B cell (primary cell): Measurements from ENCODE around the gene MC2R. TPM values are rescaled to one million over a fixed set of nuclear protein-coding genes. Genes with fewer than 3 reads are reported as not detected.

Experiments used
- ATAC-seq: fragments of 200-7000 bp; cut with Tn5 transposase; one replicate; pipeline ENCODE4 v1.10.0; 2021; ENCODE audit warnings: low read depth, mild to moderate bottlenecking, moderate number of reproducible peaks, moderate library complexity
- CTCF ChIA-PET: fragments of 350-600 bp; sonication (Branson Sonifier 250); formaldehyde crosslinking; loops from one replicate; lab custom pipeline; 2021; ENCODE audit warnings: antibody characterized with exemption, inconsistent platforms; lab: Charles Lee
- POLR2A ChIA-PET: fragments of 350-600 bp; sonication (Branson Sonifier 250); formaldehyde crosslinking; loops from one replicate; lab custom pipeline; 2021; ENCODE audit warnings: antibody characterized with exemption; lab: Charles Lee
- DNase-seq: peaks from one replicate; pipeline ENCODE4 v3.0.0; 2013
- H2AFZ ChIP-seq: 2 replicates; pipeline ENCODE4 v1.6.1; 2012; ENCODE audit warnings: mild to moderate bottlenecking, low read depth, low read length; ENCODE audit not compliant: insufficient read depth, poor library complexity, severe bottlenecking
- H3K27ac ChIP-seq, 2 donors: 1 replicate in 1 of 2; 2 replicates in 1 of 2; pipeline ENCODE4 v1.5.1; 2012 to 2013; ENCODE audit warnings: low read length in 2 of 2, mild to moderate bottlenecking in 2 of 2, moderate library complexity in 1 of 2
- H3K27me3 ChIP-seq, 4 experiments: fragments of 200-600 bp in 1 of 4; sonication (generic) in 1 of 4; replicated peaks in 1 of 4; 1 replicate in 2 of 4; 2 replicates in 2 of 4; pipeline versions ENCODE4 v1.6.1 to v1.7.0; 2013 to 2016; ENCODE audit warnings: low read length in 3 of 4, mild to moderate bottlenecking in 2 of 4, mixed read lengths in 1 of 4, moderate library complexity in 1 of 4; ENCODE audit not compliant: insufficient read depth in 4 of 4, control insufficient read depth in 3 of 4; ENCODE audit errors: control extremely low read depth in 1 of 4
- H3K36me3 ChIP-seq, 2 experiments: replicated peaks in 1 of 2; 1 replicate in 1 of 2; 2 replicates in 1 of 2; pipeline versions ENCODE4 v1.6.1 to v1.7.1; 2013; ENCODE audit warnings: low read length in 1 of 2; ENCODE audit not compliant: insufficient read depth in 2 of 2, control insufficient read depth in 1 of 2; ENCODE audit errors: control extremely low read depth in 1 of 2, extremely low read depth in 1 of 2
- H3K4me1 ChIP-seq, 2 donors: fragments of 200-600 bp in 1 of 2; sonication (generic) in 1 of 2; 1 replicate in 1 of 2; 2 replicates in 1 of 2; pipeline versions ENCODE4 v1.5.1 to v1.6.1; 2013 to 2017; ENCODE audit warnings: low read length in 2 of 2; ENCODE audit not compliant: control insufficient read depth in 2 of 2, insufficient read depth in 2 of 2
- H3K4me2 ChIP-seq: replicated peaks from 2 replicates; pipeline ENCODE3; 2012; ENCODE audit warnings: mild to moderate bottlenecking, low read depth, low read length; ENCODE audit not compliant: poor library complexity, severe bottlenecking
- H3K4me3 ChIP-seq, 5 experiments: fragments of 200-600 bp in 1 of 5; sonication (generic) in 1 of 5; 1 replicate in 3 of 5; 2 replicates in 2 of 5; pipeline versions ENCODE4 v1.5.1 to v1.7.0; 2011 to 2016; ENCODE audit warnings: low read length in 4 of 5, mild to moderate bottlenecking in 4 of 5, low read depth in 2 of 5, control low read depth in 1 of 5, moderate library complexity in 1 of 5; ENCODE audit not compliant: insufficient read depth in 1 of 5; ENCODE audit errors: control extremely low read depth in 1 of 5, extremely low read depth in 1 of 5
- H3K79me2 ChIP-seq: fragments of 200-600 bp; sonication (generic); one replicate; pipeline ENCODE4 v1.6.0; 2016; ENCODE audit warnings: low read length; ENCODE audit not compliant: control insufficient read depth, insufficient read depth
- H3K9ac ChIP-seq: fragments of 200-600 bp; sonication (generic); 2 replicates; pipeline ENCODE4 v1.6.1; 2017; ENCODE audit warnings: mild to moderate bottlenecking, low read length, moderate library complexity
- H3K9me3 ChIP-seq, 3 donors: one replicate each; pipeline versions ENCODE4 v1.6.1 to v1.7.1; 2013; ENCODE audit warnings: low read length in 2 of 3; ENCODE audit not compliant: control insufficient read depth in 2 of 3, insufficient read depth in 1 of 3; ENCODE audit errors: control extremely low read depth in 1 of 3
- H4K20me1 ChIP-seq: 2 replicates; pipeline ENCODE4 v1.6.0; 2012; ENCODE audit warnings: mild to moderate bottlenecking, low read length; ENCODE audit not compliant: insufficient read depth, control insufficient read depth, poor library complexity, severe bottlenecking
- H3K27ac Mint-ChIP-seq: one replicate; pipeline ENCODE4 v1.8.0; 2021; ENCODE audit warnings: mixed read lengths
- H3K27me3 Mint-ChIP-seq: one replicate; pipeline ENCODE4 v1.8.0; 2021; ENCODE audit warnings: mixed read lengths
- H3K4me1 Mint-ChIP-seq: one replicate; pipeline ENCODE4 v1.8.0; 2021; ENCODE audit warnings: mixed read lengths
- H3K4me3 Mint-ChIP-seq: one replicate; pipeline ENCODE4 v1.8.0; 2021; ENCODE audit warnings: mixed read lengths
- H3K9me3 Mint-ChIP-seq: one replicate; pipeline ENCODE4 v1.8.0; 2022; ENCODE audit warnings: mixed read lengths; ENCODE audit not compliant: insufficient read depth
- CTCF ChIP-seq: fragments of 200-600 bp; IDR thresholded peaks from one replicate; pipeline ENCODE4 v1.8.0; 2022; ENCODE audit warnings: antibody characterized with exemption, mild to moderate bottlenecking
- EZH2 ChIP-seq: IDR thresholded peaks from 2 replicates; pipeline ENCODE4 v1.6.1; 2012; ENCODE audit warnings: borderline replicate concordance, low read depth, mild to moderate bottlenecking, moderate library complexity, low read length; ENCODE audit not compliant: insufficient read depth, poor library complexity, severe bottlenecking
- WGBS: methylation state at CpG from one replicate; pipeline ENCODE4 v1.1.5; 2013; ENCODE audit warnings: missing lambda C conversion rate; ENCODE audit not compliant: insufficient coverage; 5-methylcytosine and 5-hydroxymethylcytosine counted together
- intact Hi-C: fragments of 100-400 bp; cut with micrococcal nuclease; formaldehyde crosslinking; loops from one replicate; pipeline ENCODE4 v1.10.0; 2022
- polyA plus RNA-seq: library from polyadenylated mRNA; depleted of rRNA; stranded (reverse); fragments of >200 nt; gene quantifications from 2 replicates; pipeline ENCODE4 v1.2.3, GENCODE V29; 2012
- total RNA-seq, 2 donors: library from RNA; stranded (reverse); fragments of 120-200 nt in 1 of 2; gene quantifications; 1 replicate in 1 of 2; 2 replicates in 1 of 2; pipeline versions ENCODE4 v1.2.3 to v1.2.4, GENCODE V29; 2013 to 2022

The MC2R gene
- total and polyA plus RNA-seq, 2 donors (not counting 1 experiment from before 2014, with no cell fraction given): not detected

DNA sequence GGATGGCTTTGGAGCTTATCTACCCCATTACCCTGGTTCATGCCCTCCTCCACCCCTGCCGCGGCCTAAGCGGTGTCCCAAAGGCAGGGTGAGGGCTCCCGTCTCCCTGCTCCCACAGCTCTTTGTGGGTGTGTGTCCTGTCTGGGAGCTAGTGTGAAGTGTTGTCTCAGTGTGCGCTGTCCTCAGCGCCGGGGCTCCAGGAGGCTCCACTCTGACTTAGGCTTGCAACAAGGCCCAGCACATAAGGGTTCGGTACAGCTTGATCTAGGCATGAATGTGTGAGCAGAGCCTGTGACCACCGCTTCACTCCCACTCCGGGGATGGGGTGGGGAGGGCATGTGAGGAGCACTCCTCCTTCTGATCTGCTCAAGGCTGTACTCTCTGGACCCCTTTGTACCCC lies 1.2 kb downstream of the MC2R start:
- intact Hi-C loops: no loop called here
- CTCF ChIA-PET: no interaction called here
- TF ChIP-seq CTCF: no peak
- no peak overlapping the region for H3K4me3 ChIP-seq
- Mint-ChIP-seq H3K4me1 (no peaks in the 10 kb centered on the region), H3K27me3 (no peaks in the 10 kb centered on the region), H3K27ac (no peak overlapping the region), H3K9me3 (no peaks in the 10 kb centered on the region), H3K4me3 (no peak overlapping the region)
- POLR2A ChIA-PET: no interaction called here
- no peak overlapping the region for H3K27ac ChIP-seq
- H4K20me1 ChIP-seq: no peaks in the 10 kb centered on the region
- no peaks in the 10 kb centered on the region for H3K79me2 ChIP-seq
- DNase-seq (no peak), ATAC-seq (no peak)
- H3K36me3 ChIP-seq: no peaks in the 10 kb centered on the region
- no peak overlapping the region for H2AFZ ChIP-seq
- no peaks in the 10 kb centered on the region for H3K27me3 ChIP-seq
- no peaks in the 10 kb centered on the region for H3K4me1 ChIP-seq
- H3K9ac ChIP-seq: no peak overlapping the region
- H3K4me2 ChIP-seq: no peak overlapping the region
- 100% methylated on average over 6 of the region's 10 CpGs for WGBS
- no peaks in the 10 kb centered on the region for H3K9me3 ChIP-seq

GRCh38 chr18:13913205-13913604 lies 2.1 kb downstream of the MC2R start:
- no peaks in the 10 kb centered on the region for H3K4me1 ChIP-seq
- no peak overlapping the region for H2AFZ ChIP-seq
- TF ChIP-seq EZH2 (no peak), CTCF (no peak)
- no peaks in the 10 kb centered on the region for H3K79me2 ChIP-seq
- Mint-ChIP-seq H3K9me3 (no peaks in the 10 kb centered on the region), H3K27ac (no peak overlapping the region), H3K4me1 (no peaks in the 10 kb centered on the region), H3K27me3 (no peaks in the 10 kb centered on the region), H3K4me3 (no peak overlapping the region)
- intact Hi-C loops: no loop called here
- no peak overlapping the region for H3K4me3 ChIP-seq
- POLR2A ChIA-PET: no interaction called here
- ATAC-seq (no peak), DNase-seq (no peak)
- WGBS: 78% methylated on average over 7 of the region's 10 CpGs
- no peak overlapping the region for H3K27ac ChIP-seq
- H3K9ac ChIP-seq: no peak overlapping the region
- H3K27me3 ChIP-seq: no peaks in the 10 kb centered on the region
- H3K4me2 ChIP-seq: no peak overlapping the region
- CTCF ChIA-PET: no interaction called here
- no peaks in the 10 kb centered on the region for H4K20me1 ChIP-seq
- H3K36me3 ChIP-seq: no peaks in the 10 kb centered on the region
- no peaks in the 10 kb centered on the region for H3K9me3 ChIP-seq
